ENCODE results near the gene PRAC2.

Gene PRAC2

GRCh38 chr17:48756830-48757251 lies 33.9 kb downstream of the PRAC2 start:
- no peak for DNase-seq

- DNase-seq: no peak
These were observed 34.6 kb downstream of the PRAC2 start for GRCh38 chr17:48757524-48757961.

GRCh38 chr17:48759288-48759687 lies 36.3 kb downstream of the PRAC2 start:
- DNase-seq: no peak

- no peak for DNase-seq
These were observed 37.4 kb downstream of the PRAC2 start for GRCh38 chr17:48760411-48760810.

- no peak for DNase-seq
These were observed 38.1 kb downstream of the PRAC2 start for GRCh38 chr17:48761114-48761513.

GRCh38 chr17:48767263-48767774 lies 44.3 kb downstream of the PRAC2 start:
- no peak for DNase-seq

GRCh38 chr17:48769009-48769675 lies 46.2 kb downstream of the PRAC2 start:
- DNase-seq: no peak

GRCh38 chr17:48770954-48771353 lies 48.0 kb downstream of the PRAC2 start:
- DNase-seq: no peak

GRCh38 chr17:48773245-48773644 lies 50.3 kb downstream of the PRAC2 start:
- DNase-seq: no peak

All from right hindlimb (tissue), 1 donor.